SKM-1 treated with dmso at 0.1 percent for 144 hours (cell line): ENCODE data around the gene ISLR.

ENCODE experiments used
- DNase-seq: peaks from one replicate; lab custom pipeline; 2025; ENCODE audit not compliant: unreplicated experiment; lab: John Stamatoyannopoulos, UW

The ISLR gene

DNA sequence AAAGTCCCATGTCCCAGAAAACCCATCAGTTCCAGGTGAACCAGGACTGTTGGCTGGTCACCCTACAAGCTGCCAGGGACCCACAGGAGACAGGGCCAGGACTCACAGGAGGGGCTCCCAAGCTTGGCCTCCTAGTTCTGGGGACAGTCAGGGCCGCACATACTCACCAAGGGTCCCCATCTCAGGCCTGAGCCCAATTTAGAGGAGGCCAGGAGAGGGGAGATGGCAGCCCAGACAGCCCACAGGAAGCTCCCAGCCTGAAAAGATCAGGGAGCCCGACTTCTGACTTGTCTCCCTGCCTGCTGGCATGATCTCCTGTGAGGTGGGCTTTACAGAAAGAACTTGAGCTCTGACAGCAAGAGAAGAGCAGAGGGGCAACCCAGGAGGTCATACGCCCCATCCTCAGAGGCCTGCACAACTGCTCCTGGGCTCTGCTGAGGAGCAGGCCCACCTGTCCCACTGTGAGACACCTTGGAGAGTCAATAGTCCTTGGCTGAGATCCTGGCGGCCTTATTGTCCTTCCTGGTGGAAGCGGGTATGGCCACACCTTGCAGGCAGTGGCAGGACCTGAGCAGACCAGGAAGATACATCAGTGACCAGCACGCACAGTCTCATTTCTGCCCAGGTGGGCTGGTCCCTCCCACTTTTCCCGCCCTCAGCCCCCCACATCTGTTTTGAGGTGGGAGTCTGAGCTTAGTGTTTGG lies 2.5 kb upstream of the ISLR start:
- no peak for DNase-seq

DNA sequence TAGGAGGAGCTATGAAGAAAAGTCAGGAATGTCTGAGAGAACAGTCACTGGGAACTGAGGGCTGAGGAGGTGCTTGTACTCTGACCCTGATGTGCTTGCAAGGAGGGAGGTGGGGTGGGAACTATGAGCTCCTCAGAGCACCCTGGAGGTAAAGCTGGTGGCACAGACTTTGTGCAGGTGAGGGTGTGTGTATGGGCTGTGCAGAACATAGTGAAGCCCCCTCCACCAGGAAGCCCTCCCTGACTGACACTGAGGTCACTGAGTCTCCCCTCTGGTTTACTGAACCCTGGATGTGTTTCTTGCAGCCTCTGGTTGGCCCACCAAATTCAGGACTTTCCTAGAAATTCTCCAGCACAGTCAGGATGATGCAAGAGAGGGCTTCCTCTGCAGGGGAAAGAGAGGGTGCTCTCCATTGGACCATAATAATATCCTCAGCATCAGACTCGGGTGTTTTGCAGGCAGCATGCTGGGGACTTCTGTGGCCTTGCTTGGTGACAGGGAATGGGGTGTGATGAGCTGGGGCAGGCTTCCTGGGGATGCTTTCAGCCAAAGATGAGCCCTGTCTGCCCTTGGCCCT lies 1.5 kb upstream of the ISLR start:
- no peak for DNase-seq

DNA sequence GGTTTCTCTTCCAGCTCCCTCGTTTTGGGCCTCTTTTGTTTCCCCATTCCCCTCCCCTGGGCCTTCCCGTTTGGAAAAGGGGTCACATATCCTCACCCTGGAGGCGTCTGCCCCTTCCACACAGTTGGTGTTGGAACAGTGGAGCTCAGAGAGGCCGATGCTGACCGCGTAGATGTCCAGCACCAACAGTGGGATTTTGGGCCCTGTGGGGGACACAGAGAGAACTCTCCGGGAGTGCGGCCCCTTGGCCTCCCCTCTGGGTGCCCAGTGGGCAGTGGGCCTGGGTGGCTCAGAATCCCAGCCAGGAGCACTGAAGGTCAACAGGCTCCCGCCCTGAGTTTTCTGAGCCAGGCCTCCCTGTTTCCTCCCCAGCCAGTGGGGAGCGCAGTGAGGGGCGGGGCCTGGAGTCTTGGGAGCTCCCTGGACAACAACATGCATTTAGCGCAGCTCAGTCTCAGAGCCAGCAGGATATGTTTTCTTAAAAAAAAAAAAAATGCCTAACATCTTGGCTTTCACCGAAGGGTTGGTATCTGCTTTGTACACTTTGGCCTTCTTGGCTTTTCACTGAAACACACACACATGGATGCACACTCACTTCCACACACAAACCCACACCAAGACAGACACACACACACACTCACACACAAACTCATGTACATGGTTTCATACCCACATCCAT lies 670 bp upstream of the ISLR start:
- no peak for DNase-seq

DNA sequence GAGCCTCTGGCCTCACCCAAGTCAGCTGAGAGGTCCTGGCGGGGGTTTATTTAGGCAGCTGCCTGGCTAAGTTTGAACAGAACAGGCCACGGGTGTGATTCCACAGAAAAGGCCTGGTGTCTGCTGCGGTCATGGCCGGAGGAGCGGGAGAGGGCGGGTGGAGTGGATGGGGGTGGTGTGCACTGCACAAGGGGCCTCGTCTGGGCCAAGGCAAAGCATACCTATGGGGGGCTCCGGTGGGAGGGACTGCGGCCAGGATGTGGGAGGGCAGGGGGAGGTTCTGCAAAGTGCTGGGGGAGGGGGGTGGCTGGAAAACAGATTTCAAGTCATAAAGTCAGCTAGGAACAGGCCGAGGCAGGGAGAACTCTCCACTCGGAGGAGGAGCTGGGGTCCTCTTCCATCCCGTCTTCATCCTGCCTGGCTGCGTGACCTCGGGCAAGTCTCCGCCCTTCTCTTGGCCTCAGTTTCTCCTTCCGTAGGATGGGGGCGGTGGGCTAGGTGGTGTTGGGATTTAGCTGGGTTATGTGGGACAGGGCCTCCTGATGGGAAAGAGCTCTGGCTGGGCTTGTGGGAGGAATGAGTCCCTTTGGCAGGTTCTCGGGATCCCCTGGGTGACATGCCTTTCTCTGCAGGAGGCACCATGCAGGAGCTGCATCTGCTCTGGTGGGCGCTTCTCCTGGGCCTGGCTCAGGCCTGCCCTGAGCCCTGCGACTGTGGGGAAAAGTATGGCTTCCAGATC lies 878 bp downstream of the ISLR start:
- no peak for DNase-seq

DNA sequence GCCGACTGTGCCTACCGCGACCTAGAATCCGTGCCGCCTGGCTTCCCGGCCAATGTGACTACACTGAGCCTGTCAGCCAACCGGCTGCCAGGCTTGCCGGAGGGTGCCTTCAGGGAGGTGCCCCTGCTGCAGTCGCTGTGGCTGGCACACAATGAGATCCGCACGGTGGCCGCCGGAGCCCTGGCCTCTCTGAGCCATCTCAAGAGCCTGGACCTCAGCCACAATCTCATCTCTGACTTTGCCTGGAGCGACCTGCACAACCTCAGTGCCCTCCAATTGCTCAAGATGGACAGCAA lies 1.4 kb downstream of the ISLR start:
- DNase-seq, result no peak

DNA sequence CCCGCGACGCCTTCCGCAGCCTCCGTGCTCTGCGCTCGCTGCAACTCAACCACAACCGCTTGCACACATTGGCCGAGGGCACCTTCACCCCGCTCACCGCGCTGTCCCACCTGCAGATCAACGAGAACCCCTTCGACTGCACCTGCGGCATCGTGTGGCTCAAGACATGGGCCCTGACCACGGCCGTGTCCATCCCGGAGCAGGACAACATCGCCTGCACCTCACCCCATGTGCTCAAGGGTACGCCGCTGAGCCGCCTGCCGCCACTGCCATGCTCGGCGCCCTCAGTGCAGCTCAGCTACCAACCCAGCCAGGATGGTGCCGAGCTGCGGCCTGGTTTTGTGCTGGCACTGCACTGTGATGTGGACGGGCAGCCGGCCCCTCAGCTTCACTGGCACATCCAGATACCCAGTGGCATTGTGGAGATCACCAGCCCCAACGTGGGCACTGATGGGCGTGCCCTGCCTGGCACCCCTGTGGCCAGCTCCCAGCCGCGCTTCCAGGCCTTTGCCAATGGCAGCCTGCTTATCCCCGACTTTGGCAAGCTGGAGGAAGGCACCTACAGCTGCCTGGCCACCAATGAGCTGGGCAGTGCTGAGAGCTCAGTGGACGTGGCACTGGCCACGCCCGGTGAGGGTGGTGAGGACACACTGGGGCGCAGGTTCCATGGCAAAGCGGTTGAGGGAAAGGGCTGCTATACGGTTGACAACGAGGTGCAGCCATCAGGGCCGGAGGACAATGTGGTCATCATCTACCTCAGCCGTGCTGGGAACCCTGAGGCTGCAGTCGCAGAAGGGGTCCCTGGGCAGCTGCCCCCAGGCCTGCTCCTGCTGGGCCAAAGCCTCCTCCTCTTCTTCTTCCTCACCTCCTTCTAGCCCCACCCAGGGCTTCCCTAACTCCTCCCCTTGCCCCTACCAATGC lies 2.0 kb downstream of the ISLR start:
- no peak for DNase-seq

DNA sequence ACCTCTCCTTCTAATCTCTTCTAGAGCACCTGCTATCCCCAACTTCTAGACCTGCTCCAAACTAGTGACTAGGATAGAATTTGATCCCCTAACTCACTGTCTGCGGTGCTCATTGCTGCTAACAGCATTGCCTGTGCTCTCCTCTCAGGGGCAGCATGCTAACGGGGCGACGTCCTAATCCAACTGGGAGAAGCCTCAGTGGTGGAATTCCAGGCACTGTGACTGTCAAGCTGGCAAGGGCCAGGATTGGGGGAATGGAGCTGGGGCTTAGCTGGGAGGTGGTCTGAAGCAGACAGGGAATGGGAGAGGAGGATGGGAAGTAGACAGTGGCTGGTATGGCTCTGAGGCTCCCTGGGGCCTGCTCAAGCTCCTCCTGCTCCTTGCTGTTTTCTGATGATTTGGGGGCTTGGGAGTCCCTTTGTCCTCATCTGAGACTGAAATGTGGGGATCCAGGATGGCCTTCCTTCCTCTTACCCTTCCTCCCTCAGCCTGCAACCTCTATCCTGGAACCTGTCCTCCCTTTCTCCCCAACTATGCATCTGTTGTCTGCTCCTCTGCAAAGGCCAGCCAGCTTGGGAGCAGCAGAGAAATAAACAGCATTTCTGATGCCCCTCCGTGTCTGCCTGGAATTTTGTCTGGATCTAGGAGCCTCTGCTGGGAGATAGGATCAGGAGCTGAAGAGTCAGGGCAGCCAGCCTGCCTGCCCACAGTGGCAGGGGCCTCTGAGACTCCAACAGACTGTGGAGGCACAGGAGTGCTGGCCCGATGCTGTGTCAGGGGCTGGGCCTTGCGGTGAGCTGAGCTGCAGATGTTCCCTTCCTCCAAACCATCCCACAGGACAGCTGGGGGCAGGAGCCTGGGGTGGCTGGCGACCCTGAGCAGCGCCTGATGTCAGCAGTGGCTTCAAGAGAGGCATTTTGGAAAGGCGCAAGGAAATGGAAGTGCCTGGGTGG lies 3.0 kb downstream of the ISLR start:
- no peak for DNase-seq

DNA sequence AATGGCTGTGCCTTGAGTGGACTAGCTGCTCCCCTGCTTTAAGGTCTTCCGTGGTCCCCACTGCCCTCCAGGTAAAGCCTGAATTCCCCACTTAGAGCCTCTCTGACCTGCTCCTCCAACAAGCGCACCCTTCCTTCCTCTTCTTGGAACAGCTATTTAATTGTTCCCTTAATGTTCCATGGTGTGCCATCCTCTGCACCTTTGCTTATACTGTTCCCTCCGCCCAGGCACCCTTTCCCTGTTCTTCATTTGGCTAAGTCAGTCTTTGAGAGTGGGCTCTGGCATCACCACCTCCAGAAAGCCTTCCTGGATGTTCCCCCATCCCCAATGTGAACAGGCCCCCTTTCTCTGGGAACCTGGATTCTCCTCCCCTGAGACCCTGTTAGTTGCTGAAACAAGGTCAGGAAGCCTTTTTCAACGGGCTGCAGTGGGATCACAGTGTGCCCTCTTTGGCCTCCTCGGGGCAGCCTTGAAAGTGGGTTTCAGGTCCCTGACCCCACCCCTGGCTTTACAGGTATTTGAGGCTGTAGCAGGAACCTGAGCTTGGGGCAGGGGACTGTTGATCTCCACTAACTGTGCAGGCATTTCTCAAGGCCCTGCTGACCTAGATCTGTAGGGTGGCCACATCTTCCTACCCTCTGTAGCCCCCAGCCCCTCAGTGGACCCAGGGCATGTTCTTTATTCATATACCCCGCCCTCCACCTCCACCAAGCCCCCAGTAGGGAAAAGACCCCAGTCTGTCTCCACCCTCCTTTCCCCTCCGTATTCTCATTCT lies 5.0 kb downstream of the ISLR start:
- no peak for DNase-seq

DNA sequence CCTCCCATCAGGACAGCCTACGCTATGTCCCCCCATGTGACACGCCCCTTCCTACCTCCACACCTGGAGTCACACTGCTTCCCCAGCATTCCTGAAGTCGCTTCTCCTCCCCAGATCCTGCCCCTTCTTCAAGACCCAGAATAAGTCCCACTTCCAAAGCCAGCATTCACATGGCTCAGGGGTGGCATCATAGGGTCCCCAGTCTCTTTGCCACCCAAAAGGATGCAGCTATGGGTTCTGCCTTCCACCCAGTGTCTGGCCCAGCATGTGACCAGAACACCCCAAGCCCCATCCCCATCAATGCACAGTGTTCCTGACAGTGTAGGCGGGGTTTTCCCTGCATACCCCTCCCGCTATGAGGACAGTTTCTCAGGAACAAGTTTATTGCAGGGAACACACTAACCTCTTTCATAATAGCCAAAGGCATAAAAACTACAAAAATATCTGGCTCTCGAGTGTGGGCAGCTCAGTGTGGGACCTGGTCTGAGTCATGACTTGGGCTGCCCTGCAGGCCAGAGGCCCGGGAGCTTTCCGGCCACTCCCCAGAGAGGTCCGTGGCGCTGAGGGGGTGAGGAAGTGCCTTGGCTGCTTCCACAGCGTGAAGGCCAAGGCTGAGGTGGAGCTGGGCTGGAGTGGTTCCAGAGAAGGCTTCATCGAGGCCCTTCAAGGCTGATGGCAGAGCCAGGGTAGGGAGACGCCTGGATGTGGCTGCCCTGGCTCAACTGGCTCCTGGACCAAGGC lies 5.8 kb downstream of the ISLR start:
- no peak for DNase-seq

DNA sequence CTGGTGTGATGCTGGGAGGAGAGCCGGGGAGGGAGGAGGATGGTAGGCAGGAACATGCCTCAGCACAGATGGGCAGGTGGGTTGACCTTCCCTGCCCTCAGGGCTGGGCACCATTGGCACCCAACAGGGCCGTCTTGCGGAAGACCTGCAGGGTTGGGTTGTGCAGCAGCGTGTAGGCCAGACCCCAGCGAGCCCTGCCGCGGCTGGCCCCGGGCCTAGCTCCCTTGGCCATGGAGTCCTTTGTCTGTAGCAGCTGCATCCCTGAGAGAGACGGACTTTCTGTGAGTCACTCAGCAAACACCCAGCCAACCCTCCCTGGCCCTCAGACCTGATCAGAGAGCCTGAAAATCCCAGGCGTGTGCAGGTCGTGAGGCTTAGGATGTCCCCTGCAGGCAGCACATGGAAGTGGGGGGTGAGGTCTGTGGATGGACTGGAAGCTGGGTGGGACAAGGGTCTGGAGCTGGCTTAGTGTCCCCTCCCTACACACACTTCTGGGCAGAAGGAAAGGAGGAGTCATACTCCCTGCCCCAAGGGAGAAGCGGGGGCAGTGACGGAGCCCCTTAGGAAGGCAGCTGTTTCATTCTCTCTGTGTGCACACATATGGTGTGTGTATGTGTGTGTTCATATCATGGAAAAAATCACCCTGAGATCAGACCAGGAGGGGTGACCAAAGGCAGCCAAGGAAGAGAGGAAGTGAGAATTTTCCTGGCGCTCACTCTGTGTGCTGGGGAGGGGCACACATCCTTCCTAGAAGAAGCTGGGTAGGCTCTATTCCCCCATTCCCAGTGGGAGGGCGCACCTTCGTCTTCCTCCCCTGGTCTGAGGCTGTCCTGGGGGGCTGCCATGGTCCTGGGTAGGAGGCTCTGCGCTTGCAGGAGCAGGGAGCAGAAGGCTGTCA lies 6.7 kb downstream of the ISLR start:
- DNase-seq, result no peak

DNA sequence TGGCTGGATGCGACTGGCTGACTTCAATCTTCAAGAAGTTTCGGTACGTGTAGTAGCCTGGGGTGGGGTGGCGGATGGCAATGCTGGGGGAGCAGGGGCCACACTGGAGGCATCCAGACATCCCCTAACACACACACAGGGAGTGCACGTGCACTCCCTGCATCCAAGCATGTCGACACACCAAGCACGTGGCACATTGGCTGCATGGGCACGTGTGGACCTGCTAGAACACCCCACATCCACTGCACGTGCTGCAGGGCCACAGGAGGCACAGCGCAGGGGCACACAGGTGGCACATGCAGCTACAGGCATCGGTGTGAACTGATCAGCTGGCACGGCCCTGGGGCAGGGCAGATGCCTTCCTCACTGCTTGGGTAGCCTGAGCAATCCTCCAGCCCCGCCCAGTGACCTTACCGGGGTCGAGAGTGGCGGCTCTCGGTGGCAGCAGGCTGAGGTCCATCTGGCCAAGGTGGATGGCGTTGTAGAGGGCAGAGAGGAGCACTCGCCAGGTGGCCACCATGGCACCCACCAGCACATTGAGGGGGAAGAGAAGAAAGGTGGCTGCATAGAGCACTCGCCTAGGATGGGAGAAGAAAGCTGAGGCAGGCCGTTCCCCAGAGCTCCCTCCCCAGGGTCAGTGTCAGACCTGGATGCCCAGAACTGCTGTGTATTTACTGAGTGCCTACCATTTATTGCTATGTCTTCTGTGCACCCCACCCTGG lies 7.5 kb downstream of the ISLR start:
- no peak for DNase-seq

DNA sequence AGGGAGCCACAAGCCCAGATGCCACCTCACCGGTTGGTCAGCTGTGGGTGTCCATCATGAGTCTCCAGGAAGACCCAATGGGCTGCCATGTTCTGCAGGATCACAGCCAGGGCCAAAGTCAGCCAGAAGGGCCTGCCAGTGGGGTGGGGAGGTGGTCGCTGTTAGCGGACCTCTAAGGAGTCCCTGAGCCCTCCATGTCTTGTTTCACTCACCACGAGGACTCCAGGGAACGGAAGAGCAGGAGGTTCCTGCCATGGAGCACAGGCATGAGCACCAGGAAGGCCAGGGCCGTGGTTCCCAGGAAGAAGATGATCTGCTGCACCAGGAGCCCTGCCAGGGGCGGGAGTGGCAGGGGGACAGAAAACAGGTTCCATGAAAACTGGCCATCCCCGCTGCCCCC lies 8.6 kb downstream of the ISLR start:
- no peak for DNase-seq

DNA sequence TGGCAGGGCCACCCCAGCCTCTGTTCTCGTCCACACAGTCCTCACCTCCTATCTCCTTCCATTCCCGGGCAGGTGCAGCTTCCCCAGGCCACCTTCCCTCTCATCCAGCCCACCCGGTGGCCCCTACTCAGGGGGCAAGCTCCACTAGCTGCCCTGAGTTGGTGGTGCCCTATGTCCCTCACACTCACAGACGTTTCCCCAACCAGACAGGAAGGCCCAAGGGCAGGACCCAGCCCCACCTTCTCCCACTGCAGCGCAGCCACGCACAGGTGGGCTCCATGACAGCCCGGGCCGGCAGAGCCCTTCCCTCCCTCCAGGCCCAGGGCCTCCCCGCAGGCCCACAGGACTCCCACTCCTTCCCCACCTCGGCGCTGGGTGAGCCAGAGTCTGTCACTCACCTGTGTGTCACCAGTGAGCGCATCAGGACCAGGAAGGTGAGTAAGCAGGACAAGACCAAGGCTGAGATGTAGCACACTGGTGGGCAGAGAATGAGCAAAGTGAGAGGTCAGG lies 11.1 kb downstream of the ISLR start:
- DNase-seq, result no peak

DNA sequence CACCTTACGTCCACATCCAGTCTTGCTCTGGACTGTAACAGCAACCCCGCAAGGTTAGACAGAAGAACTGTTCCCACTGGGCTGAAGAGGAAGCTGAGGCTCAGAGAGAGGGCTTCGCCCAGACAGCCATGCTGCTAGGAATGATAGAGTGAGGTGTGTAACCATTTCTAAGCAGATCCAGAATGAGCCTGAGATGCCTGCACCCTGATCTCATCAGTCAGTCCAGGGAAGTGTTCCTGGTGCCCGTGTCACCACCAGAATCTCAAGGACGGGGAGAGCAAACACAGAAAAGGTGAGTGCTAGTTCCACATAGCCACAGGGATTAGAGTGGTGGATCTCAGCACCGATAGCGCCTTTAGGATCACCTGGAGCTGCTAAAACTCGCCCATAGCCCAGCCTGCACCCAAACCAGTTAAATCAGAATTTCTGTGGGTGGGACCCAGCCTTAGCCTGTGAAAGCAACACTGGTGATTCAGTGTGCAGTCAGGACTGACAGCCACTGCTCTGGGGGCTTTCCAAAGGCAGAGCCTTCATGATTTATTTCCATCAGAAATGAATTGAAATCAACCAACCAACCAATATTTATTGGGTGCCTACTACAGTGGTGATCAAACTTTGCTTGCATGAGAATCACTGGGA lies 12.3 kb downstream of the ISLR start:
- no peak for DNase-seq

DNA sequence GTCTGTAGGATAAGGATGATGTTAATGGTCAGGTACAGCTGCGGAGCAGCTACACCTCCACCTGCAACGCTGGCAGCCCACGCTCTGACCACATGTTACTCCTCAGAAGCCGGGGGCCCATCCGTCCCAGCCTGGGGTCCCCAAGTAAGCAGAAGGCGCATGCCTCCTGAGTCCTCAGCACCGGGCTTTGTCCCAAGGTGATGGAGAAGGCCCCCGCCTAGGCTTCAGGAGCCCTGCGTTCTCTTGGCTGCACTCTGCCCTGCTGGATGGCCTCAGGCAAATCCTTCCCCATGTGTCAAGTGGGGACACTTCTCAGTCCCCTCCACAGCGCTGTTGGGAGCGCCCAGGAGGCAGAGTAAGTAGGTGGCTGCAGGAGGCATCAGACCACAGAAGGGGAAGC lies 14.7 kb downstream of the ISLR start:
- DNase-seq, result no peak

DNA sequence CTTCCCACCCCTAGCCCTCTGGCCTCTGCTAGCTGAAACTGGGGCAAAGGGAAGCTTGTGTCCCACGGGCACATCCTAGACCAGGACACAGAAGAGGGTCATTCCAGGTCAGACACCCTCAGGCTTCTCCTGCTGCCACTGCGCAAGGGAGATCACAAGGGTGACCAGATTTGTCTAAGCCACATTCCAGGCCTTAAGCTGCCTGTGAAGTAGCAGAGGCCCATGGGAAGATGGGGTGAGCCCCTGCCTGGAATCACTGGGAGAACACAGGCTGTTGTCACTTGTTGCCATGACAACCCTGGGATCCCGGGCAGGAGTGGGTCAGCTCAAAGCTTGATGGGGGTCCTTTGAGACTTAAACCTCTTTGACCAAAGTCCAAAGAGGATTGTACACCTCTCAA lies 18.3 kb downstream of the ISLR start:
- DNase-seq, result no peak
